Calu3 (cell line): ENCODE measurements around the gene CENPS. TPM values are rescaled to one million over a fixed set of nuclear protein-coding genes. Genes with fewer than 3 reads are reported as not detected.

Experiments
- BruUV-seq: library from RNA; stranded (reverse); fragments of 400-500 nt; replicated peaks from 2 replicates; lab custom pipeline; 2021; lab: Mats Ljungman, UMichigan
- CTCF ChIA-PET: fragments of 300-600 bp; sonication (Branson Sonifier 250); formaldehyde crosslinking; loops from one replicate; lab custom pipeline; 2022; ENCODE audit warnings: antibody characterized with exemption; lab: Charles Lee
- DNase-seq: peaks from one replicate; pipeline ENCODE4 v3.0.0; 2022
- H3K27ac Mint-ChIP-seq: one replicate; pipeline ENCODE4 v1.8.0; 2022; ENCODE audit warnings: mixed read lengths; ENCODE audit not compliant: unreplicated experiment
- H3K27me3 Mint-ChIP-seq: one replicate; pipeline ENCODE4 v1.8.0; 2022; ENCODE audit warnings: mixed read lengths; ENCODE audit not compliant: unreplicated experiment
- H3K36me3 Mint-ChIP-seq: one replicate; pipeline ENCODE4 v1.8.0; 2022; ENCODE audit warnings: mild to moderate bottlenecking, moderate library complexity, mixed read lengths; ENCODE audit not compliant: insufficient read depth, unreplicated experiment
- H3K4me1 Mint-ChIP-seq: one replicate; pipeline ENCODE4 v1.8.0; 2022; ENCODE audit warnings: mild to moderate bottlenecking, low read depth, mixed read lengths; ENCODE audit not compliant: unreplicated experiment
- H3K4me3 Mint-ChIP-seq: one replicate; pipeline ENCODE4 v1.8.0; 2022; ENCODE audit warnings: mild to moderate bottlenecking, low read depth, moderate library complexity, mixed read lengths; ENCODE audit not compliant: unreplicated experiment
- H3K9me3 Mint-ChIP-seq: one replicate; pipeline ENCODE4 v1.8.0; 2022; ENCODE audit warnings: low read depth, mixed read lengths; ENCODE audit not compliant: unreplicated experiment
- CTCF ChIP-seq: fragments of 200-600 bp; IDR thresholded peaks from one replicate; pipeline ENCODE4 v1.8.0; 2022; ENCODE audit warnings: antibody characterized with exemption; ENCODE audit not compliant: unreplicated experiment
- intact Hi-C: fragments of 100-400 bp; cut with micrococcal nuclease; formaldehyde crosslinking; loops from one replicate; pipeline ENCODE4 v1.10.0; 2022; ENCODE audit not compliant: unreplicated experiment
- total RNA-seq: library from RNA; stranded (reverse); gene quantifications from 2 replicates; pipeline ENCODE4 v1.2.3, GENCODE V29; 2022

Gene CENPS
- total RNA-seq, 1 experiment from 2014 or later, result 18.0 TPM

GRCh38 chr1:10399444-10399941 lies 30.7 kb upstream of the CENPS start:
- CTCF ChIA-PET, result interaction anchor here (1.1 to 1.9 kb wide), 3 partner anchors 8 to 18 kb away, joined by 3 to 6 read pairs (median 3); no protein-coding TSS in a partner anchor
- Mint-ChIP-seq H3K9me3 (no peaks in the 10 kb centered on the region), H3K4me3 (peak overlapping the region; percentile 80), H3K36me3 (peaks cover 56% of the 10 kb centered on the region), H3K27ac (peak overlapping the region; percentile 63), H3K4me1 (no peaks in the 10 kb centered on the region), H3K27me3 (no peaks in the 10 kb centered on the region)
- no peak for TF ChIP-seq CTCF
- TSS peak; percentile 72 for BruUV-seq
- no peak for DNase-seq
- intact Hi-C loops, result no loop called here

- Mint-ChIP-seq H3K9me3 (no peaks in the 10 kb centered on the region), H3K4me3 (peak overlapping the region; percentile 80), H3K4me1 (no peaks in the 10 kb centered on the region), H3K27me3 (no peaks in the 10 kb centered on the region), H3K27ac (peak overlapping the region; percentile 63), H3K36me3 (peaks cover 56% of the 10 kb centered on the region)
- CTCF ChIA-PET, result interaction anchor here (1.9 kb wide), 1 partner anchor 13 kb away, joined by 6 read pairs; no protein-coding TSS in a partner anchor
- intact Hi-C loops, result no loop called here
- no peak for TF ChIP-seq CTCF
- no TSS peak for BruUV-seq
- no peak for DNase-seq
These were observed 30.2 kb upstream of the CENPS start for GRCh38 chr1:10400013-10400412.

GRCh38 chr1:10401281-10401680 lies 29.0 kb upstream of the CENPS start:
- peak overlapping the region; percentile 56 for H3K27ac Mint-ChIP-seq
- H3K27me3 Mint-ChIP-seq, result no peaks in the 10 kb centered on the region
- no peaks in the 10 kb centered on the region for H3K4me1 Mint-ChIP-seq
- no peak for DNase-seq
- BruUV-seq, result no TSS peak
- peak overlapping the region; percentile 26 for H3K4me3 Mint-ChIP-seq
- intact Hi-C loops, result no loop called here
- peaks cover 56% of the 10 kb centered on the region for H3K36me3 Mint-ChIP-seq
- no peaks in the 10 kb centered on the region for H3K9me3 Mint-ChIP-seq
- CTCF ChIA-PET, result no interaction called here
- no peak for TF ChIP-seq CTCF

GRCh38 chr1:10402729-10403274 lies 27.4 kb upstream of the CENPS start:
- intact Hi-C loops, result no loop called here
- peaks cover 57% of the 10 kb centered on the region for H3K36me3 Mint-ChIP-seq
- no peak for TF ChIP-seq CTCF
- BruUV-seq, result no TSS peak
- H3K4me1 Mint-ChIP-seq, result no peaks in the 10 kb centered on the region
- no peak for DNase-seq
- H3K27ac Mint-ChIP-seq, result no peak overlapping the region
- H3K27me3 Mint-ChIP-seq, result no peaks in the 10 kb centered on the region
- no peaks in the 10 kb centered on the region for H3K9me3 Mint-ChIP-seq
- CTCF ChIA-PET, result no interaction called here
- no peak overlapping the region for H3K4me3 Mint-ChIP-seq
